T-helper 22 cell (primary cell): ENCODE results near the gene PELO.
A peak's percentile ranks its signal among the peaks of the same experiment; 100 is the strongest.
"Not testable (repeated sequence)": the region's sequence is repeated elsewhere in the genome, so short reads cannot be mapped to it uniquely, and the experiment has no call there.

Experiments
- DNase-seq: peaks from one replicate; pipeline ENCODE4 v3.0.0-alpha.2; 2020; ENCODE audit warnings: low read depth

PELO gene

DNA sequence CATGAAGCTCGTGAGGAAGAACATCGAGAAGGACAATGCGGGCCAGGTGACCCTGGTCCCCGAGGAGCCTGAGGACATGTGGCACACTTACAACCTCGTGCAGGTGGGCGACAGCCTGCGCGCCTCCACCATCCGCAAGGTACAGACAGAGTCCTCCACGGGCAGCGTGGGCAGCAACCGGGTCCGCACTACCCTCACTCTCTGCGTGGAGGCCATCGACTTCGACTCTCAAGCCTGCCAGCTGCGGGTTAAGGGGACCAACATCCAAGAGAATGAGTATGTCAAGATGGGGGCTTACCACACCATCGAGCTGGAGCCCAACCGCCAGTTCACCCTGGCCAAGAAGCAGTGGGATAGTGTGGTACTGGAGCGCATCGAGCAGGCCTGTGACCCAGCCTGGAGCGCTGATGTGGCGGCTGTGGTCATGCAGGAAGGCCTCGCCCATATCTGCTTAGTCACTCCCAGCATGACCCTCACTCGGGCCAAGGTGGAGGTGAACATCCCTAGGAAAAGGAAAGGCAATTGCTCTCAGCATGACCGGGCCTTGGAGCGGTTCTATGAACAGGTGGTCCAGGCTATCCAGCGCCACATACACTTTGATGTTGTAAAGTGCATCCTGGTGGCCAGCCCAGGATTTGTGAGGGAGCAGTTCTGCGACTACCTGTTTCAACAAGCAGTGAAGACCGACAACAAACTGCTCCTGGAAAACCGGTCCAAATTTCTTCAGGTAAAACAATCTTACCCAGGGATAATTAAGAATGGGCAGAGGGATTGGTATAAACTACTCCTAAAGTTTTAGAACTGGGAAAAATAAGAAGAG lies 12.9 kb downstream of the PELO start:
- DNase-seq = peak; percentile 45

DNA sequence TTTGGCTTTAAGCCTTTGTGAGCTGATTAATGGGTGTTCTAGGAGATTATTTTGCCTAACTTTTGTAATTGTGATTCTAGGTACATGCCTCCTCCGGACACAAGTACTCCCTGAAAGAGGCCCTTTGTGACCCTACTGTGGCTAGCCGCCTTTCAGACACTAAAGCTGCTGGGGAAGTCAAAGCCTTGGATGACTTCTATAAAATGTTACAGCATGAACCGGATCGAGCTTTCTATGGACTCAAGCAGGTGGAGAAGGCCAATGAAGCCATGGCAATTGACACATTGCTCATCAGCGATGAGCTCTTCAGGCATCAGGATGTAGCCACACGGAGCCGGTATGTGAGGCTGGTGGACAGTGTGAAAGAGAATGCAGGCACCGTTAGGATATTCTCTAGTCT lies 13.6 kb downstream of the PELO start:
- DNase-seq = no peak

- DNase-seq = no peak
Observed at GRCh38 chr5:52802272-52802973, 14.7 kb downstream of the PELO start.

GRCh38 chr5:52802974-52803336 lies 15.2 kb downstream of the PELO start:
- DNase-seq = no peak

- no peak for DNase-seq
Observed at GRCh38 chr5:52804387-52804791, 16.7 kb downstream of the PELO start.

DNA sequence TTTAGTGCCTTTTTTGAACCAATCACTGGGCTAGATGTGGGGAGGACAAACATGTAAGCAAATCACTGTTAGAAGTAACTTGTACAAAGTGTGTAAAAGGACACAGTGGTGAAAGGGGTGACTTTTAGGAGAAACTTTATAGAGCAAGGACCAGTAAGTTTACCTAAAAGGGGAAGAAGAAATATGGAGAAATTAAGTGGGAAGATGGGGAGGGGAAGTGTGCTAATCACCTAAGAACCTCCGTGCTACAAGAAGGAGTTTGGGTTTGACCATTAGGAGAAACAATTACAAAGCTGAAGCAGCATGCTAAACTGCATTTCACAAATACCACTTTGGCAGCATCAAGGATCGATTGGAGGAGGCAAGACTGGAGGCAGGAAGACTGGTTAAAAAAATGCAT lies 17.3 kb downstream of the PELO start:
- no peak for DNase-seq

GRCh38 chr5:52805615-52806014 lies 17.9 kb downstream of the PELO start:
- DNase-seq = no peak

DNA sequence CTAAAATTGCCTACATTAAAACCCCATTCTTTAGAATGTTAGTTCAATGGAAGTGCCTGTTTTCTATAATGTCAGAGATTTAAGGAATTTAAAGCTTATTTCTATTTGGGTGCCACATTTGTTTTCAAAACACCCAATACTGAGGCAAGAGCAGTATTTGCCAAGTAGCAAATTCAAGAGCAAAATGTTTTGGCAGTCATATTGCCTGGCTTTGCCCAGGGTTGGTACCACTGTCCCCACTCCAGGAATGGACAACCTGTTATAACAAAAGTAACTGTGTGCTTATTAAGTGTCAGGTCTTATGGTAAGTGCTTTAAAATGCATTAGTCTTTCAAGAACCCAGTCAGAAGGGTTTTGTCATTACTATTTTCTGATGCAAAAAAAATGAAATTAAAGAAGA lies 19.3 kb downstream of the PELO start:
- DNase-seq = no peak

DNA sequence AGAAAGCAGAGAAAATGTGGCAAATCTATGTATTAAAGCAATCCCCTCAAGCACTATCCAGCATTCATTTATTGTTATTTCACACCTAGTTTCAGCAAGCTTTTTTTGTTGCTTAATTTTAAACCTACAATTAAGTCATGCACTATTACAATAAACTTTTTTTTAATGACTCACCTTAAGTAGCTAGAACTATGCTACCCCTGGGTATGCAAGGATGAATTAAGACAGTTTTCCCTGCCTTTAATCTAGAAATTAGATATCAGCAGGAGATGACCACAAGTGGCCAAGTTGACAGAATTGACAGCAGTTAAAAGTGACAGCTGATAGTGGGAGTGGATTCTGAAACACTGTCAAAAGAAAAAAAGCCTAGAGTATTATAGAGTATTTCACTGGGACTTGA lies 20.0 kb downstream of the PELO start:
- DNase-seq = no peak

DNA sequence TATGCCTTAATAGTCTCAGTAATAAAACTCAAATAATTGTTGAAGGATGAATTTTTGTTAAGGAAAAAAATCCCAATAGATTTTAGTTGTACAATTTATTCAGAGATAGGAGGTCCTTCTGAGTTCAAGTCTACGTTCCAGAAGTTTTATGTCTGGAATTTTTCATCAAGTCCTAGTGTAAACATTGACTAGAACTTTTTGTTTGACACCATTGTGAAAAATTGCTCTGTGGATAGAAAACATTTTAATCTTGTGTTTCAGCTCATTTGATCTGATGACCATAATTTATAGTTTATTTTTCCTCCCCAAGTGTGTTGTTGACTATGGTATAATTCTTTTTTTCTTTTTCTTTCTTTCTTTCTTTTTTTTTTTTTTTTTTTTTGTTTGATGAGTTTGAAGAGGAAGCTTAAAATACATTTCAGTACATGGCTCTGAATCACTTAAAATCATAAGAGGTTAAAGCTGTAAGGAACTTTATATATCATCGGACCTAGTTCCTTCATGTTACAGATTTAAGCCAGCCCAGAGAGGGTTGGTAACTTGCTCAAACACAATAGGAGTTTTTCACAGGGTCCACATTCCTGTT lies 20.7 kb downstream of the PELO start:
- no peak for DNase-seq

- no peak for DNase-seq
Observed at GRCh38 chr5:52809884-52810283, 22.2 kb downstream of the PELO start.

GRCh38 chr5:52810426-52810825 lies 22.7 kb downstream of the PELO start:
- no peak for DNase-seq

DNA sequence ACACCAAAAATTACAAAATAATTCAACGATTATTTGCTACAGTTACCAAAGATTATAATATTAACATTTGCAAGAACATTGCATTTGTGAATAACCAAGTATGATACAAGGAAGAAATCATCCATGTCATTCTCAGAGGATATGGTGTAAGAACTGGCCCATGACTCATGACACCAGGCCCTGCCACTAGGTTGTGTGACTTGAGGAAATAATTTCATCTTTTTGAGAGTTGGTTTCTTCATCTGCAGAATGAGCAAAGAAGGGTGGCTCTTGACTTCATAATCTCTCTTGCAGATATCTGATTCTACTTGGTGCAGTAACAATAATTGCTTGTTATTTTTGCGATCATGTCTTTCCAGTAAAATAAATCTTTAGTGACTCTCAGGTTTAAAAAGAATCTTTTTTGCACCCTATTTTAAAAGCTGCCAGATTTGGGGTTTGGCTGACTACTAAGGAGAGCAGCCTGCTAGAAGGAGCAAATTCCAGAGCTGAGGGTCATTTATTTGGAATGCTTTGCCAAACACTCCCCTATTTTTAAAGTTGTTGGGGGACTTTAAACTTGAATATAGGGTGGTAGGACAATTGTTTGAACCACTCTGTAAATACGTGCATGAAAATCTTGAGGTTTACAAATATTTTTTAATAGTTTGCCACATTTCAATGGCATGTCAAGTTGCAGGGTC lies 23.5 kb downstream of the PELO start:
- DNase-seq = no peak

GRCh38 chr5:52814352-52815148 lies 26.8 kb downstream of the PELO start:
- DNase-seq = no peak

- DNase-seq = no peak
Observed at GRCh38 chr5:52817818-52818217, 30.1 kb downstream of the PELO start.

GRCh38 chr5:52818360-52818759 lies 30.6 kb downstream of the PELO start:
- DNase-seq = no peak

- not testable (repeated sequence) for DNase-seq
Observed at GRCh38 chr5:52818807-52819206, 31.1 kb downstream of the PELO start.

DNA sequence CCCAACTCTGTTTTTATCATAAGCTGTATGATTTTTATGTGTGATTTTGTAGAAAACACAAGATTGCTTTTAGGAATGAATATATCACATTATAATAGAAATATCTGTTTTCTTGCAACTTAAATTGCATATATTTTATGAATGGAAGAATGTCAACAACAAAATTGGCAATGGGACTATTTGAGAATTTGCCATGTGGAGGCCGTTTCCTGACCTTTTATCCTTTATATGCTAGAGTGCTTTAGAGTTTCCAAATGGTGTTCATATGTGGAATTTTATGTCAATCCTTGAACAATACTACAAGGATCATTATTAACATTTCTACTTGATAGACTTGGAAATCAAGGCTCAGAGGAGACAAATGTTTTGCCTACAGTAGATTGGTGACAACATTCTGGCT lies 34.2 kb downstream of the PELO start:
- DNase-seq = no peak

GRCh38 chr5:52822437-52822836 lies 34.7 kb downstream of the PELO start:
- DNase-seq = no peak

DNA sequence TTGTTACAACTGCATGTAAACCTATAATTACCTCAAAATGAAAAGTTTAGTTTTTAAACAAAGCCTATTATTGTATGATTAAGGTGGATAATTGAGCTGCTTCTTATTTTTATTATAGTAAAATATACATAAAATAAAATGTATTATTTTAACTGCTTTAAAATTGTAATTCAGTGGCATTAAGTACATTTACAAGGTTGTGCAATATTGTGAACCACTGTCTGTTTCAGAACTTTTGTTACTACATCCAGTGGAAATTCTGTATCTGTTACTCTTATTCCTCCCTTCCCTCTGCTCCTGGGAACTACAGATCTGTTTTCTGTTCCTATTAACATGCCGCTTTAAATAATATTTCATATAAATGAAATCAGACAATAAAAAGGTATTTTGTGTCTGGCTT lies 37.1 kb downstream of the PELO start:
- no peak for DNase-seq

GRCh38 chr5:52825826-52826225 lies 38.1 kb downstream of the PELO start:
- DNase-seq = no peak

DNA sequence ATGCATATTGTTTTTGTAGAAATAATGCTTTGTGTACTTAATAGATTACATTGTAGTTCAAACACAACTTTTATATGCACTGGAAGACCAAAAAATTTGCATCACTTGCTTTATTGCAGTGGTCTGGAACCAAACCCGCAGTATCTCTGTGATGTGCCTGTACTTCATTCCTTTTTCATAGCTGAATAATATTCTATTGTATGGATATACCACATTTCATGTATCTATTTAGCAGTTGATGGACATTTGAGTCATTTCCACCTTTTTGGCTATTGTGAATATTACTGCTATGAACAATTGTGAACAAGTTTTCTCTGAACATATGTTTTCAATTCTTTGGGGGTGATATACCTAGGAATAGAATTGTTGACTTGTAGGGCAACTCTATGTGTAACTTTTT lies 40.1 kb downstream of the PELO start:
- no peak for DNase-seq
